SIG-M5 treated with dmso at 0.1 percent for 504 hours (cell line): Measurements from ENCODE around the gene SLC25A26.
"Not testable (repeated sequence)": the region's sequence is repeated elsewhere in the genome, so short reads cannot be mapped to it uniquely, and the experiment has no call there.

ENCODE experiments used
- DNase-seq: peaks from one replicate; lab custom pipeline; 2025; ENCODE audit not compliant: unreplicated experiment; lab: John Stamatoyannopoulos, UW

Gene SLC25A26

GRCh38 chr3:66267906-66268305, 47.1 kb downstream of the SLC25A26 start:
- DNase-seq = no peak

- no peak for DNase-seq
Measured at GRCh38 chr3:66268864-66269263, 48.1 kb downstream of the SLC25A26 start.

GRCh38 chr3:66269411-66269810, 48.6 kb downstream of the SLC25A26 start:
- no peak for DNase-seq

GRCh38 chr3:66270288-66270687, 49.5 kb downstream of the SLC25A26 start:
- DNase-seq = no peak

- DNase-seq = no peak
Measured at GRCh38 chr3:66270701-66271100, 49.9 kb downstream of the SLC25A26 start.

- DNase-seq = no peak
Measured at GRCh38 chr3:66271231-66271630, 50.4 kb downstream of the SLC25A26 start.

- no peak for DNase-seq
Measured at GRCh38 chr3:66272016-66272415, 51.2 kb downstream of the SLC25A26 start.

- not testable (repeated sequence) for DNase-seq
Measured at GRCh38 chr3:66274837-66275236, 54.0 kb downstream of the SLC25A26 start.

- peak; percentile 65 for DNase-seq
Measured at GRCh38 chr3:66276705-66277274, 56.0 kb downstream of the SLC25A26 start.

GRCh38 chr3:66279168-66279567, 58.4 kb downstream of the SLC25A26 start:
- no peak for DNase-seq

GRCh38 chr3:66280304-66280703, 59.5 kb downstream of the SLC25A26 start:
- DNase-seq = no peak

- not testable (repeated sequence) for DNase-seq
Measured at GRCh38 chr3:66291922-66292321, 71.1 kb downstream of the SLC25A26 start.

- no peak for DNase-seq
Measured at GRCh38 chr3:66297260-66297873, 76.6 kb downstream of the SLC25A26 start.

GRCh38 chr3:66297900-66298299, 77.1 kb downstream of the SLC25A26 start:
- no peak for DNase-seq

GRCh38 chr3:66298591-66298990, 77.8 kb downstream of the SLC25A26 start:
- no peak for DNase-seq

GRCh38 chr3:66299085-66299484, 78.3 kb downstream of the SLC25A26 start:
- not testable (repeated sequence) for DNase-seq

- no peak for DNase-seq
Measured at GRCh38 chr3:66299891-66300290, 79.1 kb downstream of the SLC25A26 start.

- DNase-seq = no peak
Measured at GRCh38 chr3:66302288-66302687, 81.5 kb downstream of the SLC25A26 start.

GRCh38 chr3:66303491-66303901, 82.7 kb downstream of the SLC25A26 start:
- no peak for DNase-seq

- DNase-seq = no peak
Measured at GRCh38 chr3:66304293-66304692, 83.5 kb downstream of the SLC25A26 start.

GRCh38 chr3:66306086-66306485, 85.3 kb downstream of the SLC25A26 start:
- not testable (repeated sequence) for DNase-seq

GRCh38 chr3:66306991-66307390, 86.2 kb downstream of the SLC25A26 start:
- not testable (repeated sequence) for DNase-seq

GRCh38 chr3:66312039-66312438, 91.2 kb downstream of the SLC25A26 start:
- no peak for DNase-seq
